ENCODE results near the gene LIPC. TPM values are rescaled to one million over a fixed set of nuclear protein-coding genes. Genes with fewer than 3 reads are reported as not detected.

The LIPC gene
- total RNA-seq, 4 donors from 2014 or later = 0.47 TPM; not detected in 3

GRCh38 chr15:58448331-58448730 is 16.5 kb downstream of the LIPC start:
- H3K27me3 ChIP-seq = no peaks in the 10 kb centered on the region
- DNase-seq (no peak), ATAC-seq (no peak)
- in situ Hi-C loops (cut with MboI; ENCODE audit: low sequenced_read_pairs in 4 of 4) (no loop called here), intact Hi-C loops (cut with DNase I; ENCODE audit: low total_unique reads) (no loop called here)
- H3K9me3 ChIP-seq = no peaks in the 10 kb centered on the region
- H3K36me3 ChIP-seq = no peaks in the 10 kb centered on the region
- H3K4me1 ChIP-seq = no peaks in the 10 kb centered on the region
- no peak overlapping the region for H3K27ac ChIP-seq
- H3K4me3 ChIP-seq = no peak overlapping the region
- TF ChIP-seq CTCF (IDR thresholded peaks at IDR 0.05 in 4 of 5, conservative IDR thresholded peaks at IDR 0.05 in 1 of 5) (no peak), POLR2A (IDR thresholded peaks at IDR 0.05) (no peak)

- no peak for DNase-seq
- in situ Hi-C loops (cut with MboI; ENCODE audit: low sequenced_read_pairs in 4 of 4) = no loop called here
- Histone ChIP-seq H3K4me3 (no peak overlapping the region), H3K9me3 (no peaks in the 10 kb centered on the region), H3K27me3 (no peaks in the 10 kb centered on the region), H3K4me1 (no peaks in the 10 kb centered on the region), H3K36me3 (no peaks in the 10 kb centered on the region), H3K27ac (no peak overlapping the region)
- ATAC-seq = no peak
- intact Hi-C loops (cut with DNase I; ENCODE audit: low total_unique reads) = no loop called here
- TF ChIP-seq POLR2A (IDR thresholded peaks at IDR 0.05) = no peak
- no peak for TF ChIP-seq CTCF (IDR thresholded peaks at IDR 0.05 in 4 of 5, conservative IDR thresholded peaks at IDR 0.05 in 1 of 5)
Measured at GRCh38 chr15:58448906-58449305, 17.1 kb downstream of the LIPC start.

- no peaks in the 10 kb centered on the region for H3K4me1 ChIP-seq
- DNase-seq (no peak), ATAC-seq (no peak)
- no peaks in the 10 kb centered on the region for H3K9me3 ChIP-seq
- no peak overlapping the region for H3K27ac ChIP-seq
- TF ChIP-seq POLR2A (IDR thresholded peaks at IDR 0.05) (no peak), CTCF (IDR thresholded peaks at IDR 0.05 in 4 of 5, conservative IDR thresholded peaks at IDR 0.05 in 1 of 5) (no peak)
- H3K36me3 ChIP-seq = no peaks in the 10 kb centered on the region
- no peak overlapping the region for H3K4me3 ChIP-seq
- H3K27me3 ChIP-seq = no peaks in the 10 kb centered on the region
- in situ Hi-C loops (cut with MboI; ENCODE audit: low sequenced_read_pairs in 4 of 4) (no loop called here), intact Hi-C loops (cut with DNase I; ENCODE audit: low total_unique reads) (no loop called here)
Measured at GRCh38 chr15:58451826-58452225, 20.0 kb downstream of the LIPC start.

- Histone ChIP-seq H3K4me3 (no peak overlapping the region), H3K4me1 (no peaks in the 10 kb centered on the region), H3K27me3 (no peaks in the 10 kb centered on the region), H3K9me3 (no peaks in the 10 kb centered on the region), H3K36me3 (no peaks in the 10 kb centered on the region), H3K27ac (no peak overlapping the region)
- ATAC-seq (no peak), DNase-seq (no peak)
- in situ Hi-C loops (cut with MboI; ENCODE audit: low sequenced_read_pairs in 4 of 4) (no loop called here), intact Hi-C loops (cut with DNase I; ENCODE audit: low total_unique reads) (no loop called here)
- TF ChIP-seq POLR2A (IDR thresholded peaks at IDR 0.05) (no peak), CTCF (IDR thresholded peaks at IDR 0.05 in 4 of 5, conservative IDR thresholded peaks at IDR 0.05 in 1 of 5) (no peak)
Measured at GRCh38 chr15:58452775-58453174, 21.0 kb downstream of the LIPC start.
